ENCODE results near the gene USP28. TPM values are rescaled to one million over a fixed set of nuclear protein-coding genes. Genes with fewer than 3 reads are reported as not detected.

The USP28 gene
- polyA plus RNA-seq, 2 of the 4 experiments (the other 2 are of a cell fraction) = 15.4 to 31.3 TPM

GRCh38 chr11:113806406-113806805 lies 69.0 kb downstream of the USP28 start:
- H3K4me3 ChIP-seq = no peak overlapping the region
- no peaks in the 10 kb centered on the region for H3K9me3 ChIP-seq
- no peaks in the 10 kb centered on the region for H3K4me1 ChIP-seq
- ATAC-seq (peak; percentile 88 to 94), DNase-seq (ENCODE audit: low read depth in 1 of 2, low spot score in 1 of 2) (peak; percentile 4 to 35), FAIRE-seq (no peak)
- CTCF ChIA-PET = interaction anchor here (0.7 to 3.0 kb wide), 7 partner anchors 9 to 457 kb away, joined by 3 to 27 read pairs (median 4); no protein-coding TSS in a partner anchor
- POLR2A ChIA-PET = interaction anchor here (1.2 kb wide), 1 partner anchor 9 kb away, joined by 3 read pairs; no protein-coding TSS in a partner anchor
- TF ChIP-seq SMC3 (IDR thresholded peaks at IDR 0.05) = peak; percentile 18; the same call in 1 of the 3 replicates
- TF ChIP-seq TFCP2L1 (CRISPR knock-in tag; IDR thresholded peaks at IDR 0.05) = no peak
- TF ChIP-seq POLR2A (IDR thresholded peaks at IDR 0.05; ENCODE audit: low read length) = no peak
- peak in 1 of 2 experiments; percentile 29; a peak in 1 of 5 replicates for TF ChIP-seq RAD21 (conservative IDR thresholded peaks at IDR 0.05 in 1 of 2, IDR thresholded peaks at IDR 0.05 in 1 of 2)
- TF ChIP-seq CTCF (IDR thresholded peaks at IDR 0.05) = peak; percentile 31
- no peak overlapping the region for H3K4me2 ChIP-seq
- no peak overlapping the region for H3K27ac ChIP-seq
- WGBS (ENCODE audit: missing lambda C conversion rate) = 95% methylated on average over 2 of the region's 2 CpGs

- H3K4me3 ChIP-seq = no peak overlapping the region
- no peak overlapping the region for H3K4me2 ChIP-seq
- no peak overlapping the region for H3K27ac ChIP-seq
- TF ChIP-seq PHF8 (IDR thresholded peaks at IDR 0.05; ENCODE audit: borderline replicate concordance, low read depth) (no peak), GATA3 (IDR thresholded peaks at IDR 0.05; ENCODE audit: borderline replicate concordance) (no peak), E2F6 (IDR thresholded peaks at IDR 0.05; ENCODE audit: borderline replicate concordance, low read depth) (no peak), SREBF2 (IDR thresholded peaks at IDR 0.05) (no peak), EHMT2 (IDR thresholded peaks at IDR 0.05; ENCODE audit: low read depth) (no peak), NPAS2 (CRISPR knock-in tag; IDR thresholded peaks at IDR 0.05; ENCODE audit: borderline replicate concordance) (no peak), ESRRA (IDR thresholded peaks at IDR 0.05; ENCODE audit: borderline replicate concordance, low read length) (no peak), MAZ (IDR thresholded peaks at IDR 0.05; ENCODE audit: borderline replicate concordance, low read depth, low read length) (no peak), BCL3 (IDR thresholded peaks at IDR 0.05) (no peak)
- ATAC-seq = no peak
- ChIA-PET POLR2A (no interaction called here), CTCF (interaction anchor here (0.8 to 3.0 kb wide), 4 partner anchors 15 to 457 kb away, joined by 3 to 27 read pairs (median 4); partner anchors contain the start of gene ZW10)
- no peaks in the 10 kb centered on the region for H3K4me1 ChIP-seq
- no peak for DNase-seq (ENCODE audit: low read depth in 1 of 2, low spot score in 1 of 2)
- H3K9me3 ChIP-seq = no peaks in the 10 kb centered on the region
- FAIRE-seq = no peak
These were observed 69.7 kb downstream of the USP28 start for GRCh38 chr11:113805640-113806039.

- ATAC-seq (no peak), DNase-seq (ENCODE audit: low read depth in 1 of 2, low spot score in 1 of 2) (no peak), FAIRE-seq (no peak)
- ChIA-PET POLR2A (no interaction called here), CTCF (interaction anchor here (1.8 kb wide), 1 partner anchor 458 kb away, joined by 8 read pairs; no protein-coding TSS in a partner anchor)
- H3K4me2 ChIP-seq = no peak overlapping the region
- no peaks in the 10 kb centered on the region for H3K4me1 ChIP-seq
- no peak overlapping the region for H3K4me3 ChIP-seq
- no peaks in the 10 kb centered on the region for H3K9me3 ChIP-seq
- H3K27ac ChIP-seq = no peak overlapping the region
- TF ChIP-seq NR3C1 (IDR thresholded peaks at IDR 0.05) (no peak), CHD4 (IDR thresholded peaks at IDR 0.05; ENCODE audit: borderline replicate concordance) (no peak), HES2 (IDR thresholded peaks at IDR 0.05) (no peak), USF2 (IDR thresholded peaks at IDR 0.05) (no peak), RAD21 (conservative IDR thresholded peaks at IDR 0.05 in 1 of 2, IDR thresholded peaks at IDR 0.05 in 1 of 2) (no peak), MAFK (IDR thresholded peaks at IDR 0.05; ENCODE audit: partially characterized antibody) (no peak), FOSL2 (IDR thresholded peaks at IDR 0.05) (no peak), FOSL2 (CRISPR knock-in tag; IDR thresholded peaks at IDR 0.05) (no peak), HOXA7 (CRISPR knock-in tag; IDR thresholded peaks at IDR 0.05) (no peak), POLR2AphosphoS2 (conservative IDR thresholded peaks at IDR 0.05; ENCODE audit: low read length) (no peak), HEYL (CRISPR knock-in tag; IDR thresholded peaks at IDR 0.05) (no peak), FOSB (CRISPR knock-in tag; IDR thresholded peaks at IDR 0.05) (no peak), REST (IDR thresholded peaks at IDR 0.05) (no peak), POLR2A (IDR thresholded peaks at IDR 0.05; ENCODE audit: low read length) (no peak), JUNB (IDR thresholded peaks at IDR 0.05) (no peak), SMC3 (IDR thresholded peaks at IDR 0.05) (no peak)
These were observed 72.8 kb downstream of the USP28 start for GRCh38 chr11:113802621-113803020.

All from A549 (cell line).